Astrocyte of the cerebellum (primary cell): Measurements from ENCODE around the gene GNPTG.

Experiments used
- DNase-seq: peaks from one replicate; pipeline ENCODE4 v3.0.0-alpha.2; 2011; ENCODE audit warnings: low read depth
- H3K4me3 ChIP-seq: 2 replicates; pipeline ENCODE4 v1.5.1; 2011; ENCODE audit warnings: mild to moderate bottlenecking, low read depth, low read length, moderate library complexity
- in situ Hi-C: cut with HindIII; loops from 2 replicates; pipeline ENCODE4 v1.10.0; 2017; ENCODE audit warnings: low sequenced_read_pairs
- TF ChIP-seq, protein P1 (sequence below): IDR thresholded peaks from 2 replicates; pipeline ENCODE4 v1.5.1; 2012; ENCODE audit warnings: low read length, low read depth, moderate library complexity, mild to moderate bottlenecking; ENCODE audit errors: missing control alignments

The GNPTG gene

DNA sequence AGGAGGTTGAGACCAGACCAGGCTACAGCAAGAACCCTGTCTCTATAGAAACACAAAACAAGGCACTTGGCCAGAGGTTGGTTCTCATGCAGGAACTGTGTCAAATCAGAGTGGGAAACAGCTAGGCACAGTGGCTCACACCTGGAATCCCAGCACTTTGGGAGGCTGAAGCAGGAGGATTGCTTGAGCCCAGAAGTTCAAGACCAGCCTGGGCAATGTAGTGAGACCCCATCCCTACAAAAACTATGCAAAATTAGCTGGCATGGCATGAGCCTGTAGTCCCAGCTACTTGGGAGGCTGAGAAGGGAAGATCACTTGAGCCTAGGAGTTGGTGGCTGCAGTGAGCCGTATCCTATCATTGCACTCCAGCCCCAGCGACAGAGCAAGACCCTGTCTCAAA, 61.1 kb downstream of the GNPTG start:
- no peak overlapping the region for H3K4me3 ChIP-seq
- TF ChIP-seq, protein P1, sequence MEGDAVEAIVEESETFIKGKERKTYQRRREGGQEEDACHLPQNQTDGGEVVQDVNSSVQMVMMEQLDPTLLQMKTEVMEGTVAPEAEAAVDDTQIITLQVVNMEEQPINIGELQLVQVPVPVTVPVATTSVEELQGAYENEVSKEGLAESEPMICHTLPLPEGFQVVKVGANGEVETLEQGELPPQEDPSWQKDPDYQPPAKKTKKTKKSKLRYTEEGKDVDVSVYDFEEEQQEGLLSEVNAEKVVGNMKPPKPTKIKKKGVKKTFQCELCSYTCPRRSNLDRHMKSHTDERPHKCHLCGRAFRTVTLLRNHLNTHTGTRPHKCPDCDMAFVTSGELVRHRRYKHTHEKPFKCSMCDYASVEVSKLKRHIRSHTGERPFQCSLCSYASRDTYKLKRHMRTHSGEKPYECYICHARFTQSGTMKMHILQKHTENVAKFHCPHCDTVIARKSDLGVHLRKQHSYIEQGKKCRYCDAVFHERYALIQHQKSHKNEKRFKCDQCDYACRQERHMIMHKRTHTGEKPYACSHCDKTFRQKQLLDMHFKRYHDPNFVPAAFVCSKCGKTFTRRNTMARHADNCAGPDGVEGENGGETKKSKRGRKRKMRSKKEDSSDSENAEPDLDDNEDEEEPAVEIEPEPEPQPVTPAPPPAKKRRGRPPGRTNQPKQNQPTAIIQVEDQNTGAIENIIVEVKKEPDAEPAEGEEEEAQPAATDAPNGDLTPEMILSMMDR, result no peak
- in situ Hi-C loops, result no loop called here
- no peak for DNase-seq
